A673 (cell line): ENCODE measurements around the gene FIGN. TPM values are rescaled to one million over a fixed set of nuclear protein-coding genes. Genes with fewer than 3 reads are reported as not detected.

Source experiments
- BruUV-seq: library from RNA; stranded (reverse); fragments of 400-500 nt; replicated peaks from 2 replicates; lab custom pipeline; 2021; lab: Mats Ljungman, UMichigan
- CTCF ChIA-PET: fragments of 300-600 bp; sonication (Branson Sonifier 250); formaldehyde crosslinking; loops from one replicate; lab custom pipeline; 2022; ENCODE audit warnings: antibody characterized with exemption; lab: Charles Lee
- POLR2A ChIA-PET: fragments of 300-600 bp; sonication (Branson Sonifier 250); formaldehyde crosslinking; loops from one replicate; lab custom pipeline; 2022; ENCODE audit warnings: antibody characterized with exemption; ENCODE audit not compliant: low non-redundant PET; lab: Charles Lee
- DNase-seq: peaks from one replicate; pipeline ENCODE4 v3.0.0-alpha.2; 2015; ENCODE audit warnings: low spot score
- H3K27ac ChIP-seq: fragments of 200-600 bp; sonication (generic); 2 replicates; pipeline ENCODE4 v1.5.1; 2016; ENCODE audit warnings: mixed run types, low read depth, mild to moderate bottlenecking, mixed read lengths, antibody characterized with exemption, low read length; ENCODE audit not compliant: poor library complexity, severe bottlenecking
- H3K27me3 ChIP-seq: fragments of 200-600 bp; sonication (generic); replicated peaks from 2 replicates; pipeline ENCODE4 v1.6.1; 2017; ENCODE audit warnings: mixed run types, low read depth, mild to moderate bottlenecking, mixed read lengths, antibody characterized with exemption, low read length; ENCODE audit not compliant: insufficient read depth, poor library complexity
- H3K36me3 ChIP-seq: fragments of 200-600 bp; sonication (generic); 2 replicates; pipeline ENCODE4 v1.6.1; 2016; ENCODE audit warnings: mixed run types, mild to moderate bottlenecking, mixed read lengths, antibody characterized with exemption, low read length; ENCODE audit not compliant: insufficient read depth, poor library complexity, severe bottlenecking
- H3K4me1 ChIP-seq: fragments of 200-600 bp; sonication (generic); 2 replicates; pipeline ENCODE4 v1.6.1; 2017; ENCODE audit warnings: mixed run types, mild to moderate bottlenecking, mixed read lengths, antibody characterized with exemption, low read length; ENCODE audit not compliant: insufficient read depth, poor library complexity, severe bottlenecking
- H3K4me3 ChIP-seq: fragments of 200-600 bp; sonication (generic); 2 replicates; pipeline ENCODE4 v1.5.1; 2016; ENCODE audit warnings: low read depth, mixed run types, mild to moderate bottlenecking, mixed read lengths, low read length; ENCODE audit not compliant: poor library complexity, severe bottlenecking
- H3K9me3 ChIP-seq: fragments of 200-600 bp; sonication (generic); 2 replicates; pipeline ENCODE4 v1.6.1; 2016; ENCODE audit warnings: mixed run types, low read depth, mild to moderate bottlenecking, mixed read lengths, antibody characterized with exemption, low read length; ENCODE audit not compliant: poor library complexity, severe bottlenecking
- CTCF ChIP-seq: fragments of 300-800, 200-600 bp; sonication (generic); conservative IDR thresholded peaks from 2 replicates; pipeline ENCODE4 v1.5.1; 2017; ENCODE audit warnings: low read depth, mild to moderate bottlenecking, antibody characterized with exemption, low read length, moderate library complexity, mixed read lengths
- EZH2 ChIP-seq: fragments of 200-600 bp; sonication (generic); IDR thresholded peaks from 2 replicates; pipeline ENCODE4 v1.6.1; 2017; ENCODE audit warnings: borderline replicate concordance, low read depth, mild to moderate bottlenecking, mixed read lengths, antibody characterized with exemption, low read length; ENCODE audit not compliant: poor library complexity, severe bottlenecking
- intact Hi-C: fragments of 100-400 bp; cut with micrococcal nuclease; formaldehyde crosslinking; loops from one replicate; pipeline ENCODE4 v1.10.0; 2022; ENCODE audit not compliant: unreplicated experiment
- total RNA-seq: library from RNA; stranded (reverse); gene quantifications from 2 replicates; pipeline ENCODE4 v1.2.3, GENCODE V29; 2021

Gene FIGN
- total RNA-seq, 1 experiment from 2014 or later, result 0.24 TPM

GRCh38 chr2:163687217-163687616 is 48.6 kb downstream of the FIGN start:
- CTCF ChIA-PET, result no interaction called here
- Histone ChIP-seq H3K36me3 (no peaks in the 10 kb centered on the region), H3K4me3 (no peak overlapping the region), H3K27me3 (peaks cover 29% of the 10 kb centered on the region), H3K4me1 (no peaks in the 10 kb centered on the region), H3K27ac (no peak overlapping the region), H3K9me3 (no peaks in the 10 kb centered on the region)
- TF ChIP-seq CTCF (no peak), EZH2 (no peak)
- intact Hi-C loops, result no loop called here
- DNase-seq, result no peak
- BruUV-seq, result no TSS peak
- POLR2A ChIA-PET, result no interaction called here

- no peak for TF ChIP-seq CTCF
- TF ChIP-seq EZH2, result no peak
- peaks cover 20% of the 10 kb centered on the region for H3K27me3 ChIP-seq
- H3K36me3 ChIP-seq, result no peaks in the 10 kb centered on the region
- H3K4me1 ChIP-seq, result no peaks in the 10 kb centered on the region
- BruUV-seq, result no TSS peak
- ChIA-PET CTCF (no interaction called here), POLR2A (no interaction called here)
- no peak overlapping the region for H3K27ac ChIP-seq
- H3K4me3 ChIP-seq, result no peak overlapping the region
- no peak for DNase-seq
- intact Hi-C loops, result no loop called here
- H3K9me3 ChIP-seq, result no peaks in the 10 kb centered on the region
Measured at GRCh38 chr2:163686289-163686688, 49.5 kb downstream of the FIGN start.

GRCh38 chr2:163682695-163683094 is 53.1 kb downstream of the FIGN start:
- Histone ChIP-seq H3K27me3 (peaks cover 8% of the 10 kb centered on the region), H3K27ac (no peak overlapping the region), H3K9me3 (no peaks in the 10 kb centered on the region), H3K4me3 (no peak overlapping the region), H3K36me3 (no peaks in the 10 kb centered on the region), H3K4me1 (no peaks in the 10 kb centered on the region)
- DNase-seq, result no peak
- no TSS peak for BruUV-seq
- intact Hi-C loops, result no loop called here
- ChIA-PET POLR2A (no interaction called here), CTCF (no interaction called here)
- no peak for TF ChIP-seq CTCF
- no peak for TF ChIP-seq EZH2
